ELF-1 (cell line): ENCODE measurements around the gene PCCA.
"Not testable (repeated sequence)": the region's sequence is repeated elsewhere in the genome, so short reads cannot be mapped to it uniquely, and the experiment has no call there.

ENCODE experiments used
- DNase-seq: peaks from one replicate; pipeline ENCODE4 v3.0.0-alpha.2; 2016; ENCODE audit warnings: low read depth, low spot score

PCCA gene

GRCh38 chr13:100088644-100089464 lies at the start of gene PCCA:
TSS of gene PCCA (plus strand) at chr13:100089093. CDS start at chr13:100089121, 28 bp downstream.
- DNase-seq, result peak; percentile 99

GRCh38 chr13:100039740-100040139 lies 49.2 kb upstream of the PCCA start:
- DNase-seq, result no peak

- no peak for DNase-seq
Measured at GRCh38 chr13:100040196-100040595, 48.7 kb upstream of the PCCA start.

- no peak for DNase-seq
Measured at GRCh38 chr13:100044936-100045335, 44.0 kb upstream of the PCCA start.

GRCh38 chr13:100045355-100045754 lies 43.5 kb upstream of the PCCA start:
- DNase-seq, result no peak

- peak; percentile 24 for DNase-seq
Measured at GRCh38 chr13:100051070-100051469, 37.8 kb upstream of the PCCA start.

- no peak for DNase-seq
Measured at GRCh38 chr13:100059827-100060226, 29.1 kb upstream of the PCCA start.

- DNase-seq, result no peak
Measured at GRCh38 chr13:100063333-100063732, 25.6 kb upstream of the PCCA start.

- DNase-seq, result no peak
Measured at GRCh38 chr13:100063906-100064305, 25.0 kb upstream of the PCCA start.

- DNase-seq, result no peak
Measured at GRCh38 chr13:100068133-100068931, 20.6 kb upstream of the PCCA start.

- DNase-seq, result no peak
Measured at GRCh38 chr13:100069278-100069677, 19.6 kb upstream of the PCCA start.

- no peak for DNase-seq
Measured at GRCh38 chr13:100075700-100076587, 12.9 kb upstream of the PCCA start.

- DNase-seq, result peak; percentile 65
Measured at GRCh38 chr13:100079003-100079402, 9.9 kb upstream of the PCCA start.

GRCh38 chr13:100083401-100083800 lies 5.5 kb upstream of the PCCA start:
- DNase-seq, result not testable (repeated sequence)

- no peak for DNase-seq
Measured at GRCh38 chr13:100088273-100088643, 635 bp upstream of the PCCA start.

- DNase-seq, result peak; percentile 8
Measured at GRCh38 chr13:100089465-100090032, 656 bp downstream of the PCCA start.

- no peak for DNase-seq
Measured at GRCh38 chr13:100090861-100091260, 2.0 kb downstream of the PCCA start.

- DNase-seq, result no peak
Measured at GRCh38 chr13:100091391-100091790, 2.5 kb downstream of the PCCA start.

- not testable (repeated sequence) for DNase-seq
Measured at GRCh38 chr13:100092273-100092672, 3.4 kb downstream of the PCCA start.

- DNase-seq, result no peak
Measured at GRCh38 chr13:100095498-100095897, 6.6 kb downstream of the PCCA start.

GRCh38 chr13:100096526-100096925 lies 7.6 kb downstream of the PCCA start:
- DNase-seq, result no peak
